GM19193 (cell line): ENCODE measurements around the gene MRPL47.

Experiments used
- POLR2A ChIP-seq: IDR thresholded peaks from 4 replicates; pipeline ENCODE4 v1.6.1; 2011; ENCODE audit not compliant: insufficient read depth, insufficient read length; ENCODE audit errors: extremely low read depth

Gene MRPL47

DNA sequence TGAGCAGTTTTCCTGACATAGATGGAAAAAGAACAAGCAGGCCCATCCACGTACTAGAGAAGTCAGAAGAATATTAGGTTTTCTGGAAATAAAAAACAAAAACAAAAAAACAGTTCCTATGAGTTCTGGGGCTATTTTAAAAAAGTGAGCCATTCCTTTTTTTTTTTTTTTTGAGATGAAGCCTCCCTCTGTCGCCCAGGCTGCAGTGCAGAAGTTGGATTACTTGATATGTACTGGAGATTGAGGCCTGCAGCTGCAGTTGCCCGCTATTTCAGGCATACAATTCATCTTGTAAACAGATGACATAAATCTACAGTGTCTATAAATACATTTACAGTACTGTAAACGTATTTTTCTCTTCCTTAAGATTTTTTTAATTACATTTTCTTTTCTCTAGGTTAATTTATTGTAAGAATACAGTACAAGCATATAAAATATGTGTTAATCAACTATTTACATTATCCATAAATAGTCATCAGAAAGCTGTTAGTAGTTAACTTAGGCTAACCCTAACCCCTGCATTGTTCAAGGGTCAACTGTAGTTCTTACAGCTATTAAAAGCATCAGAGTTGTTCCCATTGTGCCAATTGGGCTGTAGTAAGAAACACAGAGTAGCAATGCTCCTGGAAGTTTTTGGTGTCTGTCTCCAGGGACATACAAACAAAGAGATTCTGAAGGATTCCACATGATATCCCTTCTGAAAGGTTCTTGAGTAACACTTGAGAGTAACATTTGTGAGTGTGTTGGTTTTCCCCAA, 52.9 kb downstream of the MRPL47 start:
- no peak for TF ChIP-seq POLR2A

DNA sequence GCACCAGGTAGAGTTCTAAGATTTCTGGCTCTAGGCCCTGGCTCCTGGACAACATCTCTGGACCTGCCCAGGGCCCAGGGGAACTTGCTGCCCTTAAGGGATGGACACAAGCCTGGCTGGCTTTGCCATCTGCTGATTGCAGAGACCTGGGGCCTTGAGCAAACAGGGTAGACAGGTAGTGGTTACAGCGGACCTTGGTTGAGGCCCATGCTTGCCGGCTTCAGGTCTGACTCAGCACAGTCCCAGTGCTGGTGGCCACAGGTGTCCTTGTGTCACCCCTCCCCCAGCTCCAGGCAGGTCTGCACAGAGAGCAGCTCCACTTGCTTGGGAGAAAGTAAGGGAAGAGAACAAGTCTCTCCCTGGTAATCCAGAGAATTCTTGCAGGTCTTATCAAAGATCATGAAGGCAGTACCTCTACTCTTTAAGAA, 57.6 kb downstream of the MRPL47 start:
- TF ChIP-seq POLR2A = no peak

DNA sequence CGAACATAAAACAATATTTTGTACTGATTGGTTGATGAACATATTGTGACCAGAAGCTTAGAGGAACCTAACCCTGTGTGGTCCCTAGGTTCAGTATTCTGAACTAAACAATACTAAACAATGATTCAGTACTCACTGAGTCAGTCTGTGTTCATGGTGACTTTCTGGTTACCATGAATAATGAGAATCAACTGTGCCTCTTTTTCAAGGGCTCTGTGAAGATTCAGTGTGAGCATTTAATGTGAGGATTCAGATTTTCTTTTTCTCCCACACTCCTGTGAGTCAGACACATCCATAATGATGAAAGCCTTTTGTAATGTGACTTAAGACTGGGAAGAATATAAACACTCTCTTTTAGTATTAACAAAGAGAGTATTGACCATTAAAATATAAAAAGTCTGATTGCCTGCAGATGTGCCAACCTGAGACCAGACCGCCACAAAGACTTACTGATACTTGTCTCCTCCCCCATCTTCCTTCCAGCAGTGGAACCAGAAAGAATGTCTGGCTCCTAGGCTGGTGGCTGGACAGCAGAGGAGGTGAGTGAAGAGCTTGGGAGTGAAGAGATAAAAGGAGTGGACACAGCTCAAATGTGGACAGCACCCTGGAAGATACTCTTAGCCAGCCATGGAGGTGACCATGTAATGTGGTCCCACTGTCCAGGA, 59.3 kb downstream of the MRPL47 start:
- no peak for TF ChIP-seq POLR2A

DNA sequence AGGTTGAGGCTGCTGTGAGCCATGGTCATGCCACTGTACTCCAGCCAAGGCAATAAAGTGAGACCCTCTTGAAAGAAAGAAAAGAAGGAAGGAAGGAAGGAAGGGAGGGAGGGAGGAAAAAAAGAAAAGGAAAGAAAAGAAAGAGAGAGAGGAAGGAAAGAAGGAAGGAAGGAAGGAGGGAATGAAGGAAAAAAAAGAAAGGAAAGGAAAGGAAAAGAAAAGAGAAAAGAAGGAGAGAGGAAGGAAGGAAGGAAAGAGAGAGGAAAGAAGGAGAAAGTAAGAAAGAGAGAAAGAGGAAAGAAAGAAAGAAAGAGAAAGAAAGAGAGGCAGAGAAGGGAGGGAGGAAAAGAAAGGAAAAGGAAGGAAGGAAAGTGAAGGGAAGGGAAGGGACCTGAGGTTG, 62.1 kb downstream of the MRPL47 start:
- TF ChIP-seq POLR2A = no peak

DNA sequence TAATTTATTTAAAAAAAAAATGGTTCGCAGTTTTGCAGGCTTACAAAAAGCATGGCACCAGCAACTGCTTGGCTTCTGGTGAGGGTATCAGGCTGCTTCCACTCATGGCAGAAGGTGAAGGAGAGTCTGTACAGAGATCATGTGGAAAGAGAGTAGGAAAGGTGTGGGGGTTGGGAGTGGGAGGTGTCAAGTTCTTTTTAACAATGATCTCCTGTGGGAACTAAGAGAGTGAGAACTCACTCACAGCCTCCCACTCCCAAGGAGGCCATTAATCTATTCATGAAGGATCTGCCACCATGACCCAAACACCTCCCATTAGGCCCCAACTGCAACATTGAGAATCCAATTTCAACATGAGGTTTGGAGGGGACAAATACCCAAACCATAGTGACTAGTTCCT, 62.8 kb downstream of the MRPL47 start:
- no peak for TF ChIP-seq POLR2A

DNA sequence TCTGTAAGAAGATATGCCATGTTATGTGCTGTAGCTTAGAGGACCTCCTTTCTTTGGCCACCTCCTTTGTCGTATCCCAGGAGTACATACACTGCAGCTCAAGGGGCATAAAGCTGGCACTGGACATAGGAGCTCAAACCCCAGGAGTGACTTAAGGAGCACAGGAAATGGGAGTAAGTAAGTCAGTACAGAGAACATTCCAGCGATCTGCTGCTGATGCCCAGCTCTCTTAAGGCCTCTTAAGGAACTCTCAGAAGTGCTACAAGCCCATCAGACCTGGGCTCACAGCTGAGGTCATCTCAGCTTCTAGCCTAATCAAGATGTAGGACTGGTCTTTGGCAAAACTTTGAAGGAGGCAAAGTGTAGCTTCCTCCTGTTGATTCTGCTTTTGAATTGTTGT, 63.3 kb downstream of the MRPL47 start:
- TF ChIP-seq POLR2A = no peak
